NCI-H1694 treated with DMSO at 0.1 percent for 48 hours (cell line): ENCODE data around the gene DLL3.

ENCODE experiments used
- DNase-seq: peaks from one replicate; lab custom pipeline; 2025; lab: John Stamatoyannopoulos, UW

The DLL3 gene

DNA sequence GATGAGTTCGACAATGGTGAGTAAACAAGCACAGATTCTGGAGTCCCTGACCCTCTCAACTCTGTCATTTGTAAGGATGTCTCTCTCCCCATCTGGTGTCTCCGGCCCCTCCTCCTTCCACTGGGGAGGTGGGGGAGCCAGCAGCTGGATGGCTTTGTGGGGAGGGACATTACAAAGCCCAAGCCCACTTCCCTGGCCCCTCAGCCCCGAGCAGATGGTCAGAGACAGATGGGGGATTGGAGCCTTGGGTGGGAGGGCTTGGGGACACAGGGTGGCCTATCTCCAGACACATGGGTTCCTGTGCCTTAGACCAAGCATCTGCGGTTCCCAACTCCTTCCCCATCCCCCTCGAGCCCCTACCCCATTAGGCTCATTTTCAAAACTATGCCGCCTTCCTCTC, 15.6 kb upstream of the DLL3 start:
- DNase-seq = no peak

GRCh38 chr19:39489756-39490155, 9.0 kb upstream of the DLL3 start:
- no peak for DNase-seq

DNA sequence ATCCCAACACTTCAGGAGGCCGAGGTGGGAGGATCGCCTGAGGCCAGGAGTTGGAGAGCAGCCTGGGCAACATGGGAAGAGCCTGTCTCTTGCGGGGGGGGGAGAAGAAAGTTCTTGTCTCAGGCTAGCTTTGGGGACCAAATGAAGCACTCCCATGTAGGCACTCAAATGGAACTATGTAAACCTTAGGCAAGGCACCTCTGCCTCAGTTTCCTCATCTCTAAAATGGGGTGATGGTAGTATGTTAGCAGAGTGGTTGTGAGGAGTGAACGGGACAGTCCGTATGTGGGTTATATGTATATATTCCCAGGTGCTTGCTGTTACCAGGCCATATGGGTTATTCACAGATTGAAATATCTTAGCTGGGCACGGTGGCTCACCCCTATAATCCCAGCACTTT, 6.5 kb upstream of the DLL3 start:
- no peak for DNase-seq

DNA sequence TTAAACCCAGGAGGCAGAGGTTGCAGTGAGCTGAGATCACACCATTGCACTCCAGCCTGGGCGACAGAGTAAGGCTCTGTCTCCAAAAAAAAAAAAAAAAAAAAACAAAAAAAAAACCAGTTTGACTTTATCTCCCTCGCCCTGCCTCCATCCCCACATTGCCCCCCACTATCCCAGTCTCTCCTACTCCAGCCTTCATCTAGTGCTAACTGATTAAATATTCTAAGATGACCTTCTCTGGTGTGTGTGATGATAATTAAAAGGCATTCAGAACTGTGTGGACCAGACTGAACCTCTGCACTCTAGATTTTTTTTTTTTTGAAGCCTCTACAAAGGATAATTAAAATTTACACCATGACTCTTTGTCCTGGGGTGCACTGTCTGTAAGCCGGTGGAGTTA, 6.0 kb upstream of the DLL3 start:
- no peak for DNase-seq

DNA sequence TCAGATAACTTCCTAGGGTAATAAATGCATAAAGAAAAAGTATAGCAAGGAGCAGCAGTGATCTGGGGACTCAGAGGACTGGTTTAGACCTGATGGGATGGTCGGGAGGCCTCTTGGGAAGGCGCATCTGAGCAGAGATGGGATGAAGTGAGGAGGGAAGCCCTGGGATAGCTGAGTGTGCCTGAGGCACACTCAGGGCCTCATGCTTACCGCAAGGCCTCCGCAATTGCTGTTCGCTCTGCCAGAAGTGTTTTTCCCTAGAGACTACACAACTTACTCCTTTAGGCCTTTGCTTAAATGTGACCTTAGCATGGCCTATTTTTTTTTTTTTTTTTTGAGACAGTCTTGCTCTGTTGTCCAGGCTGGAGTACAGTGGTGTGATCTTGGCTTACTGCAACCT, 4.1 kb upstream of the DLL3 start:
- DNase-seq = no peak

- no peak for DNase-seq
These were observed 2.7 kb upstream of the DLL3 start for GRCh38 chr19:39496063-39496462.

DNA sequence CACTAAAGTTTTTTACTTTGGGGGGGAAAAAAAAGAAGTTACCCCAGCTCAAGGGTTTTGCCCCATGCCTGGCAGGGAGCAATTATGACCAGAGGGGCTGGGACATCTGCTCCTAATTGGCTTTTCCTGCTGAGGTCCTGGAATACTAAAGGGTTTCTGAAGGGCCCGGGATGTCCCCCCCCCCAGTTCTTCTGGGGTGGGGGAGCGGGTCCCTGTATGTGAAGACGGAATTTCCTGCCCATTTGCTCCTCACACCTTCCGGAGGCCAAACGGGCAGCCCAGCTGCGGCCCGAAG, 1.1 kb upstream of the DLL3 start:
- DNase-seq = no peak

GRCh38 chr19:39497996-39498797, 550 bp upstream of the DLL3 start:
- peak; percentile 76 for DNase-seq

- DNase-seq = no peak
These were observed 1.2 kb downstream of the DLL3 start for GRCh38 chr19:39499932-39500331.

DNA sequence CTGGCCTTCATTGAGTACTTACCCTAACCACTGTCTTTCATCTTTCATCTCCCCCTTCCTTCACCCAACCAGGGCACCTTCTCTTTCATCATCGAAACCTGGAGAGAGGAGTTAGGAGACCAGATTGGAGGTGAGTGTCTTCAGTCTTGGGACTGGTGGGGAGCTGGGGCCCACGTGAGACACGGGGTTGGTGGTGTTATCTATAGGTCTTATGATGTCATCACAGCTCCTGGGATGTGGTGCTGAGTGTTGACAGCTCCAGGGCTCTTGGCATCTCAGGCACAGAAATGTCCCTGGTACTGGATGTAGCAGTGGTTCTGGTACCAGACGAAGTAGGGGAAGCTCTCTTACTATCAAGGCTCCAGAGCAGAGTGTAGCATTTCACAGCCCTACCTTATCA, 1.8 kb downstream of the DLL3 start:
- no peak for DNase-seq

DNA sequence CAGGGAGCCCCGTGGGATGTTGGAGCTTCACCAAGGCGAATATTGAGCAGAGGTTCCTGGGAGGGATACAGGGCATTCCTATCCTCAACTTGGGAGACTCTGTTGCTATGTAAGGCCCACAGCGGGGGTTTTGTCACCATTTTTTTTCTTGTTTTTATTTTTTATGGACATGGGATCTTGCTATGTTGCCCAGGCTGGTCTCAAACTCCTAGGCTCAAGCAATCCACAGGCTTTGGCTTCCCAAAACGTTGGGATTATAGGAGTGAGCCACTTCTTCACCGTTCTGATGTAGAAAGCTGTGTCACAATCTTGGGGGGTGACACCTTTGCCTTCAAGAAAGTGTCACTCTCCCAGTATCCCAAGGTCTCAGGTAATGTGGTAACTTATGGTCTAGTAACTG, 2.6 kb downstream of the DLL3 start:
- no peak for DNase-seq

- no peak for DNase-seq
These were observed 4.1 kb downstream of the DLL3 start for GRCh38 chr19:39502640-39503417.

DNA sequence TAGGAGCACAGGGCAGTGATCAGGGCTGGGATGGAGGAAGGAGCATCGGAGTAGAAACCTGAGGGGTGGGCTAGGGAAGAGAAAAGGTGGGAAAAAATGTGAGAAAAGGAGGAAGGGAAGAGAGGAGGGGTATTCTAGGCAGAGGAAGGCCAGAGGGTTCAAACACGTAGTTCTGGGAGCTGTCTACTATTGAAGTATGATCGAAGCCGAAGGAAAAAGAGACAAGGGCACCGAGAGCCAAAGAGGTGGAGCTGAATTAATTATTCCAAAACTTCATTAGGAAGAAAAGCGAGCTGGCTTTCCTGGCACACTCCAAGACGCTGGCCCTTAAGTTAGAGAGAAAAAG, 7.8 kb downstream of the DLL3 start:
- no peak for DNase-seq

DNA sequence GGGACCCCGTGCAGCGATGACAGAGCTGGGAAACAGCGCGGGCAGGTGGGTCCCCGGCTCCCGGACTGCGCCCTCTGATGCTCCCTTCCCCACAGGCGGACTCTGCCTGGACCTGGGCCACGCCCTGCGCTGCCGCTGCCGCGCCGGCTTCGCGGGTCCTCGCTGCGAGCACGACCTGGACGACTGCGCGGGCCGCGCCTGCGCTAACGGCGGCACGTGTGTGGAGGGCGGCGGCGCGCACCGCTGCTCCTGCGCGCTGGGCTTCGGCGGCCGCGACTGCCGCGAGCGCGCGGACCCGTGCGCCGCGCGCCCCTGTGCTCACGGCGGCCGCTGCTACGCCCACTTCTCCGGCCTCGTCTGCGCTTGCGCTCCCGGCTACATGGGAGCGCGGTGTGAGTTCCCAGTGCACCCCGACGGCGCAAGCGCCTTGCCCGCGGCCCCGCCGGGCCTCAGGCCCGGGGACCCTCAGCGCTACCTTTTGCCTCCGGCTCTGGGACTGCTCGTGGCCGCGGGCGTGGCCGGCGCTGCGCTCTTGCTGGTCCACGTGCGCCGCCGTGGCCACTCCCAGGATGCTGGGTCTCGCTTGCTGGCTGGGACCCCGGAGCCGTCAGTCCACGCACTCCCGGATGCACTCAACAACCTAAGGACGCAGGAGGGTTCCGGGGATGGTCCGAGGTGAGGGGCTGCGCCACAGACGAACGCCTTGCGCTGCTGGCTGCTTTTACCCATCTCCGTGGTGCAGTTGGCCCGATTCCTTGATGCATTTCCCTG, 8.4 kb downstream of the DLL3 start:
- DNase-seq = no peak

GRCh38 chr19:39507715-39508364, 9.1 kb downstream of the DLL3 start:
- DNase-seq = no peak

DNA sequence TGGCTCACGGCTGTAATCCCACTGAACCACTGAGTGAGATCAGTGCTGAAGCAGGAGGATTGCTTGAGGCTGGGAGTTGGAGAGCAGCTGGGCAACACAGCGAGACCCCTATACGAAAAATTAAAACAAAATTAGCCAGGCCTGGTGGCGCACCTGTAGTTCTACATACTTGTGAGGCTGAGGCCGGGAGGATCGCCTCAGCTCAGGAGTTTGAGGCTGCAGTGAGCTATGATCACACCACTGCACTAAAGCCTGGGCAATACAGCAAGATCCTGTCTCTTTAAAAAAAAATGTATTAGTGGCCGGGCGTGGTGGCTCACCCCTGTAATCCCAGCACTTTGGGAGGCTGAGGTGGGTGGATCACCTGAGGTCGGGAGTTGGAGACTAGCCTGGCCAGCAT, 9.9 kb downstream of the DLL3 start:
- DNase-seq = no peak

- DNase-seq = no peak
These were observed 10.5 kb downstream of the DLL3 start for GRCh38 chr19:39509233-39509632.

DNA sequence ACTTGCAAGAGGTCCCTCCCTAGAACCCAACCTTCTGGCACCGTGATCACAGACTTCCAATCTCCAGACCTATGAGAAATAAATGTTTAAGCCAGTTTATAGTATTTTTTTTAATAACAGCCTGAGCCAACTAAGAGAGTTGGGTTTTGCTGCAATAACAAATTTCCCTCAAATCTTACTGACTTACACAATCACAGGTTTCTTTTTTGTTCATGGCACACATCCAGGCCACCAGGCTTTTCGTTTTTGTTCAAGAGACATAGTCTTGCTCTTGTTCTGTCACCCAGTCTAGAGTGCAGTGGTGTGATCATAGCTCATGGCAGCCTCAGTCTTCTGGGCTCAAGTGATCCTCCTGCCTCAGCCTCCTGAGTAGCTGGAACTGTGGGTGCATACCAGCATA, 14.2 kb downstream of the DLL3 start:
- DNase-seq = no peak

- no peak for DNase-seq
These were observed 16.2 kb downstream of the DLL3 start, which contains the start of gene SELENOV for GRCh38 chr19:39514840-39515550. Gene SELENOV (plus strand): TSS chr19:39515139. CDS start chr19:39515213, 74 bp downstream.

DNA sequence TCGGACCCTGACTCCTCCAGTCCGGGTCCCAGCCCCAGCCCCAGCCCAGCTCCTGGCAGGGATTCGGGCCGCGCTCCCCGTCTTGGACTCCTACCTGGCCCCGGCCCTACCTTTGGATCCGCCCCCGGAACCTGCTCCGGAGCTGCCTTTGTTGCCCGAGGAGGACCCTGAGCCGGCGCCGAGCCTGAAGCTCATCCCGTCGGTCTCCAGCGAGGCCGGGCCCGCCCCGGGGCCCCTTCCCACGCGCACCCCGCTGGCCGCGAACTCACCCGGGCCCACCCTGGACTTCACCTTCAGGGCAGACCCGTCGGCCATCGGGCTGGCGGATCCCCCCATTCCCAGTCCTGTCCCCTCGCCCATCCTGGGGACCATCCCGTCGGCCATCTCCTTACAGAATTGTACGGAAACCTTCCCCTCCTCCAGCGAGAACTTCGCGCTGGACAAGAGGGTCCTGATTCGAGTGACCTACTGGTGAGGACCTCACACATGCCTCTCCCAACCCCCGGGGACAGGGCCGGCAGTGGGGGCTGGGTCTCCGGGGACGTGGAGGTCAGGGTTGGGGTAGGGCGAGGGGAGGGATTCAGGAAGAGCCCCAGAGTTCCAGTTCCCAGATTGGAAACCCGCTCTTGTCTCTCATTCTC, 16.9 kb downstream of the DLL3 start:
- no peak for DNase-seq

GRCh38 chr19:39516270-39516669, 17.5 kb downstream of the DLL3 start:
- DNase-seq = no peak
